SJCRH30 (cell line): ENCODE results near the gene HOXD13. TPM values are rescaled to one million over a fixed set of nuclear protein-coding genes. Genes with fewer than 3 reads are reported as not detected.

Experiments used
- DNase-seq, 2 experiments: peaks; one replicate each; pipeline ENCODE4 v3.0.0-alpha.2; 2015 to 2020
- H3K27ac ChIP-seq: fragments of 250-450 bp; sonication (Bioruptor Pico); 2 replicates; pipeline ENCODE4 v1.5.1; 2020; ENCODE audit warnings: mild to moderate bottlenecking, moderate library complexity
- H3K27me3 ChIP-seq: fragments of 250-450 bp; sonication (Bioruptor Pico); 2 replicates; pipeline ENCODE4 v1.5.1; 2020; ENCODE audit warnings: mild to moderate bottlenecking, moderate library complexity
- H3K36me3 ChIP-seq: fragments of 250-450 bp; sonication (Bioruptor Pico); 2 replicates; pipeline ENCODE4 v1.5.1; 2020; ENCODE audit warnings: mild to moderate bottlenecking, moderate library complexity
- H3K4me1 ChIP-seq: fragments of 250-450 bp; sonication (Bioruptor Pico); 2 replicates; pipeline ENCODE4 v1.5.1; 2020; ENCODE audit warnings: mild to moderate bottlenecking, moderate library complexity
- H3K4me3 ChIP-seq: fragments of 250-450 bp; sonication (Bioruptor Pico); 2 replicates; pipeline ENCODE4 v1.5.1; 2020; ENCODE audit warnings: mild to moderate bottlenecking, moderate library complexity
- H3K9me3 ChIP-seq: fragments of 250-450 bp; sonication (Bioruptor Pico); replicated peaks from 2 replicates; pipeline ENCODE4 v1.5.1; 2020; ENCODE audit warnings: mild to moderate bottlenecking, moderate library complexity
- total RNA-seq: library from RNA; depleted of rRNA; stranded (reverse); fragments of >200 nt; shearing (Covaris generic); gene quantifications from 2 replicates; pipeline ENCODE4 v1.2.3, GENCODE V29; 2014

The HOXD13 gene
- total RNA-seq, 1 experiment from 2014 or later: 13.6 TPM

DNA sequence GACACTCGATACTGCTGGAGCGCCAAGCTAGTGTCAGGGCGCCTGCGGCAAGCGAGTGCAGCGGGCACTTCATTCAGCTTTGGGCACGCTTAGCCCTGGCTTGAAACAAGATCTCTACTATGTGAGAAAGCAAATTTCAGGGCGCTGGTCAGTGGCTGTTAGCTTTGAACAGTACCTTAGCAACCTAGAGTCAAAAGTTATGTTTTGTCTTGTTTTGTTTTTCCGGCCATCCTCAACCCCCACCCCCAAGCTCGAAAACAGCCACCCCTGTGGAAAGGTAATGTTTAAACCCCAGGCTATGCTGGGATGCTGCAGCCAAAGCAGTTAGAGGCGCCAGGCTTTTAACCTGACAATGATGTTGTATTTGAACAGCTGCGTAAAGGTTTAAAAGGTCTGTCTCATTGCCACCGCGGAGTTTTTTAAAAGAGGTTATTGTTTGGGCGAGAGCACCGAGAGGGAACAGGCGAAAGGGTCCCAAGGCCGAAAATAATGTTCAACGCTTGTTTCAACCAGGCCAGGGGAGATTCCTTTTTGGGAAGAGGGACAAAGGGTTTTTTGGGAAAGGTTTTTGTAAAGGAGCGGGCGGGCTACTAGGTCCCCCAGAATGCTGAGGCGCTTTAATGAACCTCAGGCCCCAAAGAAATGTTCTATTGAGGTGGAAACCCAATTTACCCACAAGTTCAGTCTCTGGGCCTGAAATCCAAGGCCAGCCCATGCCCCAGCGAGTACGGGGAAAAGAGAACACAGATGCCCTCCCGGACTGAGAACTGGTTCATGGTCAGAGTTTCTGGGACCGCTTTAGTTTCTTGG, 21.8 kb downstream of the HOXD13 start:
- peak; percentile 76 to 87 for DNase-seq
- Histone ChIP-seq H3K4me3 (peak overlapping the region; percentile 42), H3K9me3 (no peaks in the 10 kb centered on the region), H3K4me1 (peaks cover 8% of the 10 kb centered on the region), H3K36me3 (no peaks in the 10 kb centered on the region), H3K27ac (peak overlapping the region; percentile 85), H3K27me3 (no peaks in the 10 kb centered on the region)

- H3K4me1 ChIP-seq: peaks cover 8% of the 10 kb centered on the region
- DNase-seq: no peak
- no peaks in the 10 kb centered on the region for H3K36me3 ChIP-seq
- peak overlapping the region; percentile 85 for H3K27ac ChIP-seq
- H3K9me3 ChIP-seq: no peaks in the 10 kb centered on the region
- H3K27me3 ChIP-seq: no peaks in the 10 kb centered on the region
- peak overlapping the region; percentile 42 for H3K4me3 ChIP-seq
Measured at GRCh38 chr2:176114930-176115625, 22.6 kb downstream of the HOXD13 start.

DNA sequence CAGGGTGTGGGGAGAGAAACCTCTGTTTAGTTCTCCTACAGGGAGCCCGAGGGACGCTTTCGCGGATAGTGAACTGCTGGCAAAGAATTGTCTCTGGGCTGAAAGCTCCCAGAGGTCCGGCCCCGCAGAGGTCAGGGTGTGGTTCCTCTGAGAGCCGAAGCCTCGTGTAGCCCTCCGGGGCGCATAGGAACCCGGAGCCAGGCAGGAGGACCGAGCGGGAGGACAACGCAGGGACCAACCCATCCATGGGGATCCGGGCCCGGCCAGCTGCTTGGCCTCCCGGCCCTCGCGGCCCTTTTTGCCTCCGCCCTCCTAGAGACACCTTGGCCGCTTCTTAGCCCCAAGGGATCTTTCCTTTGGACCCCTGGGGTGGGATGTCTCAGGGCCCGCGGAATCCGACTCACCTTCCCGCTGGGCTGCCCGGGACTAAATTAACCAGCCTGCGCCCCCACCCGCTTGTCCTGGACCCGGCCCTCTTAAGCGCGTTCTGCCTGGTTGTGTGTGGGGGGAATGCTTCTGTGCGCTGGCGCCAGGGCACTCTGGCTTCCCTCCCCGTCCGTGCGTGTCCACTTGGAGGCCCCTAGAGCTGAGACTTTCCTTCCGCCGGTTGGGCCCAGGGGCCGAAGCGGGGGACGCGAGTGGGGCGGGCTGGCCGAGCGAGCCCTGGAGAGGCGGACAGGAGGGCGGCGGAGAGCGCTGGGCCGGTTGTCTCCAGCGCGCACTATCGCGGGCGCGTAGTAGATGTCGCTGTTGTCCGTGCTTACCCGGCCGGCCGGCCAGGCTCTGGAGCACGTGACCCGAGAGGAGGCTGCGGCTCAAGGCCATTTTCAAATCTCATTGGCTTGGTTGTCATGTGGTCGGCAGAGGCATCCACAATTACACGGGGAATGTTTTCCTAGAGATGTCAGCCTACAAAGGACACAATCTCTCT, 23.6 kb downstream of the HOXD13 start, which contains the start of gene HOXD10:
Gene HOXD10 (plus strand): TSS at position 896 of the 931 bp plus-strand sequence. CDS start 56 bp downstream, outside the sequence.
- Histone ChIP-seq H3K9me3 (no peaks in the 10 kb centered on the region), H3K27ac (no peak within 1 kb of the TSS), H3K27me3 (no peaks in the 10 kb centered on the region), H3K4me1 (peaks cover 8% of the 10 kb centered on the region), H3K36me3 (no peaks in the 10 kb centered on the region), H3K4me3 (no peak within 1 kb of the TSS)
- no peak for DNase-seq

DNA sequence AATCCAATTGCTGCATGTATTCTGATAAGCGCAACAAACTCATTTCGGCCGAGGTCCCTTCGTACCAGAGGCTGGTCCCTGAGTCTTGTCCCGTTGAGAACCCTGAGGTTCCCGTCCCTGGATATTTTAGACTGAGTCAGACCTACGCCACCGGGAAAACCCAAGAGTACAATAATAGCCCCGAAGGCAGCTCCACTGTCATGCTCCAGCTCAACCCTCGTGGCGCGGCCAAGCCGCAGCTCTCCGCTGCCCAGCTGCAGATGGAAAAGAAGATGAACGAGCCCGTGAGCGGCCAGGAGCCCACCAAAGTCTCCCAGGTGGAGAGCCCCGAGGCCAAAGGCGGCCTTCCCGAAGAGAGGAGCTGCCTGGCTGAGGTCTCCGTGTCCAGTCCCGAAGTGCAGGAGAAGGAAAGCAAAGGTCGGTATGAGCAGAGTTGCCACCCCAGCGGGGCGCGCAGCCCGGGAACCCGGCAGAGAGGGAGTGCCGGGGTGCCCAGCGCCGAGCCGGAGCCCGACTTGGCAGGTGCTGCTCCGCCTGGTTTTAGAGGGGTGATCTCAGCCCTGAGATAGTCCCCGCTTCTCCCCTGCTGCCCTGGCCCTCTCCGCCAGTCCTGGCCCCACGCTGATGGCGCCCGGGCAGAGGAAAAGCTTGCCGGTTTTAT, 24.8 kb downstream of the HOXD13 start:
- Histone ChIP-seq H3K27me3 (no peaks in the 10 kb centered on the region), H3K4me3 (no peak overlapping the region), H3K4me1 (peaks cover 8% of the 10 kb centered on the region), H3K27ac (no peak overlapping the region), H3K36me3 (no peaks in the 10 kb centered on the region), H3K9me3 (no peaks in the 10 kb centered on the region)
- no peak for DNase-seq

- Histone ChIP-seq H3K4me1 (peaks cover 8% of the 10 kb centered on the region), H3K27me3 (no peaks in the 10 kb centered on the region), H3K9me3 (no peaks in the 10 kb centered on the region), H3K36me3 (no peaks in the 10 kb centered on the region), H3K27ac (no peak overlapping the region), H3K4me3 (no peak overlapping the region)
- DNase-seq: no peak
Measured at GRCh38 chr2:176117823-176118371, 25.4 kb downstream of the HOXD13 start.

GRCh38 chr2:176118601-176119339, 26.2 kb downstream of the HOXD13 start:
- Histone ChIP-seq H3K4me3 (no peak overlapping the region), H3K9me3 (no peaks in the 10 kb centered on the region), H3K36me3 (no peaks in the 10 kb centered on the region), H3K4me1 (peaks cover 8% of the 10 kb centered on the region), H3K27me3 (no peaks in the 10 kb centered on the region), H3K27ac (no peak overlapping the region)
- DNase-seq: peak; percentile 52 to 77

DNA sequence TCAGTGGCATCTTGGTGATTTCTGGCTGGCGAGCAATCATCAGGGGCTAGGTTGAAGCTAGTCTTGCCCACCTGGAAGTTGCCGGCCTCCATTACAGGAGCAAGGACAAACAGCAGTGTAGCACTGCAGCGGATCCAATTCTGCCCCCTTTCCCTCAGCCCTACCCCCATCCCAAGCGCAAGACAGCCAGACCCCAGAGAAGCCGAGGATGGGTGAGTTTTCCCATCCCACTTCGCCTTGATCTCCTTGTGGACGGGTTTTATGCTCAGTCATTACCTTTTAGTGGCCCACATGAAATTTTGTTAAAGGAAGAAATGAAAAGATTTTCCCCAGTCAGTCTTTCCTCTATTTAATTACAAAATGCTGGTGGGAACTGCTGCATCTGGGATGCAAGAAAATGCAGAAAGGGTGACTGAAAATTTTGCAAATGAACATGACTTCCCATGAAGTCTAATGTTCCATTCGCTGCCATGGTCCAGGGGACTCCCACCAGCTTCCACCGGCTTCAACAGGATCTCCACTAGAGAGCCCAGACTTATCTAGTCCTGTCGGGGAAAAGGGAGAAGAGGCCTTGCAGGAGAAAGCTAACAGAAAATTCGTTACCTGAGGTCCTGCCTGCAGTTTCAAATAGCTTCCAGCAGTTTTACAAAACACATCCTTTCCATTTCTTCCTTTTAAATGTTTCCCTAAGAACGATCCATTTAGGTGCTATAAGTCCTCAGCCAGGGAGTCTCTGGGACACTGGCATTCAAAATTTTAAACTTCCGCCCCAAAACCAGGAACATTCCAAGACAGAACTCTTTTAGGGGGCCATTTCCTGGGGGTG, 28.1 kb downstream of the HOXD13 start:
- Histone ChIP-seq H3K27me3 (no peaks in the 10 kb centered on the region), H3K36me3 (no peaks in the 10 kb centered on the region), H3K27ac (no peak overlapping the region), H3K4me3 (no peak overlapping the region), H3K4me1 (no peaks in the 10 kb centered on the region), H3K9me3 (no peaks in the 10 kb centered on the region)
- DNase-seq: no peak

GRCh38 chr2:176121190-176122051, 28.9 kb downstream of the HOXD13 start:
- Histone ChIP-seq H3K27ac (no peak overlapping the region), H3K36me3 (no peaks in the 10 kb centered on the region), H3K9me3 (no peaks in the 10 kb centered on the region), H3K4me1 (no peaks in the 10 kb centered on the region), H3K27me3 (no peaks in the 10 kb centered on the region), H3K4me3 (peak overlapping the region; percentile 80)
- DNase-seq: no peak

GRCh38 chr2:176122052-176122682, 29.6 kb downstream of the HOXD13 start:
- Histone ChIP-seq H3K36me3 (no peaks in the 10 kb centered on the region), H3K9me3 (no peaks in the 10 kb centered on the region), H3K27ac (peak overlapping the region; percentile 50; the same call in 1 of the 2 replicates), H3K4me3 (peak overlapping the region; percentile 80), H3K27me3 (no peaks in the 10 kb centered on the region), H3K4me1 (no peaks in the 10 kb centered on the region)
- peak in 1 of 2 experiments; percentile 48 for DNase-seq

- H3K27me3 ChIP-seq: no peaks in the 10 kb centered on the region
- H3K4me1 ChIP-seq: no peaks in the 10 kb centered on the region
- H3K4me3 ChIP-seq: peak within 1 kb of the TSS; percentile 80
- H3K36me3 ChIP-seq: no peaks in the 10 kb centered on the region
- H3K27ac ChIP-seq: peak within 1 kb of the TSS; percentile 50; the same call in 1 of the 2 replicates
- H3K9me3 ChIP-seq: no peaks in the 10 kb centered on the region
- peak; percentile 72 to 77 for DNase-seq
Measured at GRCh38 chr2:176122683-176123410, 30.3 kb downstream of the HOXD13 start, which contains the start of gene HOXD9. Gene HOXD9, plus strand, starts transcription at chr2:176122719. Its CDS starts 50 bp downstream, at chr2:176122769.
